ENCODE results near the gene AQP6. TPM values are rescaled to one million over a fixed set of nuclear protein-coding genes. Genes with fewer than 3 reads are reported as not detected.

Gene AQP6
- total RNA-seq, 1 experiment from 2014 or later: 0.09 TPM

DNA sequence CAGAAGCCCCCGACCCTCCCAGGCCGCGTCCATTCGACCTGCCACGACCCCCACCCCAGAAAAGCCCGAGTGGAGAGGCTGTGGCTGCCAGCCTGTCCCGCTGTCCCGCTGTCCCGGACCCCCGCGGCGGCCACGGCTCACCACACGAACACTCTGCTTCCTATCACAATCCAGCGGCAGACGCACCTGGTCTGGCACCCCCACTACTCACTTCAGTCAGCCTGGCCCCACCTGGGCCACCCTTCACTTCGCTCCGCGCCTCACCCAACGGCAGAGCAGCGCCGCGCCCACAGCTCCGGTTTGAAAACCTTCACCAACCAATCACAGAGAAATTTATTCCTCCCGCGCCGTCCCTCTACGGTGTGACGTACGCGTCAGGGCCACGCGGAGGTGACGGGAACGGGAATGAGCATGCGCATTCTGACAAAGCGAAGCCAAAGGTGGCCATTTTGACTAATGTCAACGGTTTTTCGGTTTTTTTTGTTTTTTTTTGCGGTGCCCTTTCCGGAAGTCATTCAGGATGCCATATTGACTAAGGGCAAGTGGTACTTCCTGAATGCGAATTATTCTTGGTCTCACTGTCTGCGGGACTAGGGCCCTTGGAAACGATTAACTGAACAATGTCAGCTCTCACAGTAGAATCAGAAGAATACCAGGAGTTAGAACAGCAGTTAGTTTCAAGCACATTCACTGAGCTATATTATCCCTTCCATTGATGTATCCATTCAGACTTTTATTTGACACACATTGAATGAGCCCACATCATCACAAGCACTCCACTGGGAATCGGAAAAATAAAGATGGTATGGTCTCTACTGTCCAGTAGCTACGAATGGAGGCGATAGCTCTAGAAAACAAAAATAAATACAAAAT is 52.7 kb downstream of the AQP6 start, which contains the start of gene RACGAP1 (continued):
- TF ChIP-seq, protein P1, sequence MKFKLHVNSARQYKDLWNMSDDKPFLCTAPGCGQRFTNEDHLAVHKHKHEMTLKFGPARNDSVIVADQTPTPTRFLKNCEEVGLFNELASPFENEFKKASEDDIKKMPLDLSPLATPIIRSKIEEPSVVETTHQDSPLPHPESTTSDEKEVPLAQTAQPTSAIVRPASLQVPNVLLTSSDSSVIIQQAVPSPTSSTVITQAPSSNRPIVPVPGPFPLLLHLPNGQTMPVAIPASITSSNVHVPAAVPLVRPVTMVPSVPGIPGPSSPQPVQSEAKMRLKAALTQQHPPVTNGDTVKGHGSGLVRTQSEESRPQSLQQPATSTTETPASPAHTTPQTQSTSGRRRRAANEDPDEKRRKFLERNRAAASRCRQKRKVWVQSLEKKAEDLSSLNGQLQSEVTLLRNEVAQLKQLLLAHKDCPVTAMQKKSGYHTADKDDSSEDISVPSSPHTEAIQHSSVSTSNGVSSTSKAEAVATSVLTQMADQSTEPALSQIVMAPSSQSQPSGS (CRISPR knock-in tag; IDR thresholded peaks at IDR 0.05; ENCODE audit: borderline replicate concordance, low read depth): no peak

DNA sequence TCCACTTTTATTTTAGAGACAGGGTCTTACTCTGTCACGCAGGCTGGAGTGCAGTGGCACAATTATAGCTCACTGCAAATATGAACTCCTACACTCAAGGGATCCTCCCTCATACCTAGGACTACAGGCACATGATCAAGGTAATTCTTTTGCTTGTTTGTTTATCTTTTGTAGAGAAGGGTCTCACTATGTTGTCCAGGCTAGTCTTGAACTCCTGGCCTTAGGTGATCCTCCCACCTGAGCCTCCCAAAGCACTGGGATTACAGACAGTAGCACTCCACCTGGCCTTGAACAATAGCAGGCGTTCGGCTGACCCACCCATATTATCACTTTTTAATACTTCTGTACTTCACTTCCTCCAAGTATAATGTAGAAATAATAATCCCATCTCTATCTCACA is 53.9 kb downstream of the AQP6 start:
- CTCF ChIA-PET: interaction anchor here (1.4 kb wide), 1 partner anchor 12 kb away, joined by 6 read pairs; no protein-coding TSS in a partner anchor
- Mint-ChIP-seq H3K36me3 (0 out of 2 replicates have a peak, but pooled peaks cover 2% of the 10 kb centered on the region), H3K4me1 (peaks cover 9% of the 10 kb centered on the region), H3K27me3 (ENCODE audit: low read depth) (no peaks in the 10 kb centered on the region), H3K27ac (no peak overlapping the region), H3K4me3 (no peak overlapping the region), H3K9me3 (no peaks in the 10 kb centered on the region)
- ATAC-seq: no peak
- no peak for DNase-seq (ENCODE audit: low spot score)
- TF ChIP-seq GRHL2 (CRISPR knock-in tag; IDR thresholded peaks at IDR 0.05; ENCODE audit: insufficient replicate concordance, severe bottlenecking): no peak
- no peak for TF ChIP-seq RORB (CRISPR knock-in tag; IDR thresholded peaks at IDR 0.05)
- TF ChIP-seq, protein P2, sequence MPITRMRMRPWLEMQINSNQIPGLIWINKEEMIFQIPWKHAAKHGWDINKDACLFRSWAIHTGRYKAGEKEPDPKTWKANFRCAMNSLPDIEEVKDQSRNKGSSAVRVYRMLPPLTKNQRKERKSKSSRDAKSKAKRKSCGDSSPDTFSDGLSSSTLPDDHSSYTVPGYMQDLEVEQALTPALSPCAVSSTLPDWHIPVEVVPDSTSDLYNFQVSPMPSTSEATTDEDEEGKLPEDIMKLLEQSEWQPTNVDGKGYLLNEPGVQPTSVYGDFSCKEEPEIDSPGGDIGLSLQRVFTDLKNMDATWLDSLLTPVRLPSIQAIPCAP (CRISPR knock-in tag; IDR thresholded peaks at IDR 0.05): no peak
- no peak for TF ChIP-seq FOXK1 (CRISPR knock-in tag; IDR thresholded peaks at IDR 0.05)
- no peak for TF ChIP-seq ZNF232 (CRISPR knock-in tag; IDR thresholded peaks at IDR 0.05)
- POLR2A ChIA-PET: no interaction called here

Other genes with a start within 250 kb of the AQP6 start
- gene TMBIM6, start 231.4 kb upstream of the AQP6 start, total RNA-seq (2021): 402 to 417 TPM (median 412 TPM) in 3 replicates
- 22.1 to 27.8 TPM (median 22.4 TPM) in 3 replicates for gene NCKAP5L, start 144.5 kb upstream of the AQP6 start, total RNA-seq (2021)
- gene BCDIN3D, start 129.8 kb upstream of the AQP6 start, total RNA-seq (2021): 1.6 to 3.2 TPM (median 2.4 TPM) in 3 replicates
- 0.18 to 0.30 TPM (median 0.22 TPM) in 3 replicates for gene FAIM2, start 69.0 kb upstream of the AQP6 start, total RNA-seq (2021)
- not detected in 3 replicates for gene AQP2, start 22.2 kb upstream of the AQP6 start, total RNA-seq (2021)
- gene AQP5, start 11.1 kb upstream of the AQP6 start, total RNA-seq (2021): 2.7 to 2.9 TPM (median 2.8 TPM) in 3 replicates
- 76.6 to 87.7 TPM (median 77.3 TPM) in 3 replicates for gene RACGAP1, start 52.5 kb downstream of the AQP6 start, total RNA-seq (2021)
- gene ASIC1, start 84.6 kb downstream of the AQP6 start, total RNA-seq (2021): 3.9 to 4.9 TPM (median 4.5 TPM) in 3 replicates
- gene SMARCD1, start 112.4 kb downstream of the AQP6 start, total RNA-seq (2021): 150 to 165 TPM (median 152 TPM) in 3 replicates
- 0.39 to 0.77 TPM (median 0.62 TPM) in 3 replicates for gene GPD1, start 131.1 kb downstream of the AQP6 start, total RNA-seq (2021)
- gene COX14, start 139.3 kb downstream of the AQP6 start, total RNA-seq (2021): 34.0 to 41.4 TPM (median 40.4 TPM) in 3 replicates
- gene CERS5, start 194.4 kb downstream of the AQP6 start, total RNA-seq (2021): 47.8 to 55.8 TPM (median 51.7 TPM) in 3 replicates

Data from WTC11 (cell line).